PC-9 (cell line): Measurements from ENCODE around the gene DVL1.

Source experiments
- EZH2 ChIP-seq: fragments of 200-600 bp; sonication (generic); IDR thresholded peaks from 2 replicates; pipeline ENCODE4 v1.8.0; 2017; ENCODE audit warnings: antibody characterized with exemption, low read depth
- TF ChIP-seq, protein P1 (sequence below): fragments of 200-600 bp; sonication (generic); conservative IDR thresholded peaks from 2 replicates; pipeline ENCODE4 v1.6.1; 2017; ENCODE audit warnings: mixed run types, antibody characterized with exemption, mild to moderate bottlenecking, moderate library complexity

DNA sequence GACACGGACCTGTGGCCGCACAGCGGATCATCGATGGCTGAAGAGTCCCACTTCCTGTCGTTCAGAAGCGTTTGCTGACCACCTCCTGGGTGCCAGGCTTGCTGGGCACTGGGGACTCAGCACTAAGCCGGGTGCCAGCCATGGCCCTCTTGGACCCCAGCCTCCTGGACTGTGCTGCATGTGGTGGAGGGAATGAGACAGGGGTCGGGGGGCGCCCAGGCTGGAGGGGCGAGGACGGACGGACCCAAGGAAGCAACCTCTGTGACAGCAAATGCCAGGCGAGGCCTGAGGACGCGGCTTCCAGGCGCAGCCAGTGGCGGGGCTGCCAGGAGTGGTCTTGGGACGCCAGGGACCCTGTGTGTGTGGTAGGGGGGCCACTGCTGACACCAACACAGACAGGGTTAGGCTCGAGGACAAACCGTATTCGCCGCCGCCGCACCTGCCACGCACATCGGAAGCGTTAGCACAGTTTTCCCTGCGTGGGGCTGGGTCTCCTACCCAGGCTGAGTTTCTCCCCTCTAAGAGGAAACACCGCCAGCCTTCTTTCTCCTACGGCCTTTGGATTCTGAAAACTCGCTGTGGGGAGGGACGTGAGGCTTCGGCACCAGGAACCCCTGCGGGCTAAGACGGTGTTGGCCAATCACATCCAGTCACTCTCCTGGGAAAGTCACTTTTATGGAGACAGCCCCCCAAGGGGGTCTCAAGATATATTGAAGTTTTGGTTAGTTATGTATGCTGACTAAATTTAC lies 12.2 kb upstream of the DVL1 start:
- TF ChIP-seq, protein P1, sequence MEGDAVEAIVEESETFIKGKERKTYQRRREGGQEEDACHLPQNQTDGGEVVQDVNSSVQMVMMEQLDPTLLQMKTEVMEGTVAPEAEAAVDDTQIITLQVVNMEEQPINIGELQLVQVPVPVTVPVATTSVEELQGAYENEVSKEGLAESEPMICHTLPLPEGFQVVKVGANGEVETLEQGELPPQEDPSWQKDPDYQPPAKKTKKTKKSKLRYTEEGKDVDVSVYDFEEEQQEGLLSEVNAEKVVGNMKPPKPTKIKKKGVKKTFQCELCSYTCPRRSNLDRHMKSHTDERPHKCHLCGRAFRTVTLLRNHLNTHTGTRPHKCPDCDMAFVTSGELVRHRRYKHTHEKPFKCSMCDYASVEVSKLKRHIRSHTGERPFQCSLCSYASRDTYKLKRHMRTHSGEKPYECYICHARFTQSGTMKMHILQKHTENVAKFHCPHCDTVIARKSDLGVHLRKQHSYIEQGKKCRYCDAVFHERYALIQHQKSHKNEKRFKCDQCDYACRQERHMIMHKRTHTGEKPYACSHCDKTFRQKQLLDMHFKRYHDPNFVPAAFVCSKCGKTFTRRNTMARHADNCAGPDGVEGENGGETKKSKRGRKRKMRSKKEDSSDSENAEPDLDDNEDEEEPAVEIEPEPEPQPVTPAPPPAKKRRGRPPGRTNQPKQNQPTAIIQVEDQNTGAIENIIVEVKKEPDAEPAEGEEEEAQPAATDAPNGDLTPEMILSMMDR: no peak
- no peak for TF ChIP-seq EZH2
